Activated CD4-positive, alpha-beta T cell treated with anti-CD3 and anti-CD28 coated beads, Interleukin-2, amount 50 U/mL, for 24 hours (primary cell): Measurements from ENCODE around the gene GMFB.
"Not testable (repeated sequence)": the region's sequence is repeated elsewhere in the genome, so short reads cannot be mapped to it uniquely, and the experiment has no call there.

Source experiments
- DNase-seq, 2 donors: peaks; one replicate each; pipeline ENCODE4 v3.0.0-alpha.2; 2020; ENCODE audit warnings: low read depth in 1 of 2, low spot score in 1 of 2

Gene GMFB

DNA sequence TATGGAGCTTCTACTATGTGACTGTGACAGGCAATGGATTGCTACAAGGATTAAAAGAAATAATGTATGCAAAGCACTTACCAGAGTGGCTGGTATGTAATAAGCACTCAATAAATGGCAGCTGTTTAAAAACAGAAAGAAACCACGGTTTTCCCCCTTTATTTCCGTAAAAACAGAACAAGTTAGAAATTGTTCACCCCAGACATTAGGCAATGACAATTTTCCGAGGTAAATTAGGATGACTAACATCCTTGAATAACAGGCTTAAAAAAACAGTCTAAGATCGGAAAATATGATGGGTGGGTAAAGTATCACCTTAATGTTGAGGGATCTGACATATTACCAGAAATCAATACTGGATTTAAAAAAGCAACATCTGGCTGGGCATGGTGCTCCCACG, 26.7 kb downstream of the GMFB start:
- DNase-seq: no peak

GRCh38 chr14:54459106-54459505, 29.7 kb downstream of the GMFB start:
- no peak for DNase-seq

DNA sequence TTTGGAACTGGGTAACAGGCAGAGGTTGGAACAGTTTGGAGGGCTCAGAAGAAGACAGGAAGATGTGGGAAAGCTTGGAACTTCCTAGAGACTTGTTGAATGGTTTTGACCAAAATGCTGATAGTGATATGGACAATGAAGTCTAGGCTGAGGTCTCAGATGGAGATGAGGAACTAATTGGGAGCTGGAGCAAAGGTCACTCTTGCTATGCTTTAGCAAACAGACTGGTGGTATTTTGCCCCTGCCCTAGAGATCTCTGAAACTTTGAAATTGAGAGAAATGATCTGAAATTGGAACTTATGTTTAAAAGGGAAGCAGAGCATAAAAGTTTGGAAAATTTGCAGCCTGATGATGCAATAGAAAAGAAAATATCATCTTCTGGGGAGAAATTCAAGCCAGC, 30.2 kb downstream of the GMFB start:
- DNase-seq: not testable (repeated sequence)

DNA sequence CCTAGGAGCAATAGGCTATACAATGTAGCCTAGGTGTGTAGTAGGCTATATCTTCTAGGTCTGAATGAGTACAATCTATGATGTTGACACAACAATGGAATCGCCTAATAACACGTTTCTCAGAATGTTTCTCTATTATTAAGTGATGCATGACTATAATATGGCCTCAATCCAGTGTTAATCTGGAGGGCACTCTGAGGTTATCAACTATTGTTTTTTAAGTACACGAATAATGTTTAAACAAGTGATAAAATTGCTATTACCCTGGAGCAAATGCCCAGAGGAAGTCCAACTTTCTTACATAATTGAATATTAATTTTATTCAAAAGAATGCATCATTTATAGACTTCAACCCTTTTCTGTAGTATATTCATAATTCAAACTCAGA, 31.2 kb downstream of the GMFB start:
- no peak for DNase-seq

DNA sequence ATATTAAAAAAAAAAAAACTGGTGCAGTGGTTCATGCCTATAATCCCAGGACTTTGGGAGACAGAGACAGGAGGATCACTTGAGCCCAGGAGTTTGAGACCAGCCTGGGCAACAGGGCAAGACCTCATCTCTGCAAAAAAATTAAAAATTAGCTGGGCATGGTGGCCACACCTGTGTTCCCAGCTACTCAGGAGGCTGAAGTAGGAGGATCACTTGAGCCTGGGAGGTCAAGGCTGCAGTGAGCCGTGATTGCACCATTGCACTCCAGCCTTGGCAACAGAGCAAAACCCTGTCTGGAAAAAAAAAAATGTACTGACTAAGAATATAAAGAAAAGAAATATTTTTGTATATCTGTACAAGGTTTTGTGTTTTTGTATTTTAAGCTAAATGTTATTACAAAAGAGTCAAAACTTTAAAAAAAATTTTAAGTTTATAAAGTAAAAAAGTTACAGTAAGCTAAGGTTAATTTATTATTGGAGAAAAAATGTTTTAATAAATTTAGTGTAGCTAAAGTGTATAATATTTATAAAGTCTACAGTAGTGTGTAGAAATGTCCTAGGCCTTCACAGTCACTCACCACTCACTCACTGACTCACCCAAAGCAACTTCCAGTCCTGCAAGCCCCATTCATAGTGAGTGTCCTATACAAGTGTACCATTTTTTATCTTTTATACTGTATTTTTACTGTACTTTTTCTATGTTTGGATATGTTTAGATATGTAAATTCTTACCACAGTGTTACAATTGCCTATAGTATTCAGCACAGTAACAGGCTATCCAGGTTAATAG, 31.8 kb downstream of the GMFB start:
- DNase-seq: not testable (repeated sequence)

GRCh38 chr14:54455363-54455762, 33.4 kb downstream of the GMFB start:
- DNase-seq: no peak

DNA sequence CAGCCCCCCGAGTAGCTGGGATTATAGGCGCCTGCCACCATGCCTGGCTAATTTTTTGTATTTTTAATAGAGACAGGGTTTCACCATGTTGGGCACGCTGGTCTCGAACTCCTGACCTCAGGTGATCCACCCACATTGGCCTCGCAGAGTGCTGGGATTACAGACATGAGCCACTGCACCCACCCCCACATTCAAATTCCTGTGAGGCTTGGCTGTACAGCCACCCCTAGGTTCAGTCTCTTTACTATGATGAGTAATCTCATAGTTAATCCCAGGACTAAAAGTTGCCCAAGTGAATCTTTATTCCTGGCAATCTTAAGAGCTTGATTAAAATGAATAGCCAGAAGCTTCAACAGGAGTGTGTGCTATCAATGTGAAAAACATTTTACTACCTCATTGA, 34.8 kb downstream of the GMFB start:
- not testable (repeated sequence) for DNase-seq

DNA sequence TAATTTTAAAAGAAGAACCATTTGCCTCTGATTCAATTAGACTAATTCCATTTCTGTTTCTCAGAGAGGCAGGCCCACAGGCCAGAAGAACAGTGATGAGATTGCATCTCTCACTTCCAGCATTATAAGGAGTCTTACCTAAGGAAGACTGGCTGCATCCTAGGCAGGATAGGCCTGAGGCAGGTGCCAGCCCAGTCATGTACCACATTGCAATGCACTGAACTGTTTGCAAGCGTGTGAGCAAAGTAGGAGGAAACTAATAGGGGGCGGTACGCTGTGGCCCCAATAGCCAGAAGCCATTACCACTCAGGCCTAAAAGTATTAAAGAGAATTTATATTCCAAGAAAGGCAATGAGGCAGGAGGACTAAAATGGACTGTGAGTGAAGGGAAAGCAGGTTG, 35.5 kb downstream of the GMFB start:
- DNase-seq: no peak

DNA sequence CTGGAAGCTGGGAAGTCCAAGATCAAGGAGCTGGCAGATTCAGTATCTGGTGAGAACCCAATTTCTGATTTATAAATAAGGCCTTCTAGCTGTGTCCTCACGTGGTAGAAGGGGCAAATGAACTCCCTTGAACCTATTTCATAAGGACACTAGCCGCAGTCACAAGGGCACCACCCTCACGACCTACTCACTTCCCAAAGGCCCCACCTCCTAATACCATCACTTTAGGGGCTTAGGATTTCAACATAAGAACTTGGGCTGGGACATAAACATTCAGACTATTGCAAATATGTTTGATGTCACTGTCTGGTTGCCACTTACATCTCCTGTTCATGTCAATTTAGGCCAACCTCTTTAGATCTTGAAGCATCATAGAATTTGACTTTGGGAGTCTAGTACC, 36.8 kb downstream of the GMFB start:
- DNase-seq: no peak

DNA sequence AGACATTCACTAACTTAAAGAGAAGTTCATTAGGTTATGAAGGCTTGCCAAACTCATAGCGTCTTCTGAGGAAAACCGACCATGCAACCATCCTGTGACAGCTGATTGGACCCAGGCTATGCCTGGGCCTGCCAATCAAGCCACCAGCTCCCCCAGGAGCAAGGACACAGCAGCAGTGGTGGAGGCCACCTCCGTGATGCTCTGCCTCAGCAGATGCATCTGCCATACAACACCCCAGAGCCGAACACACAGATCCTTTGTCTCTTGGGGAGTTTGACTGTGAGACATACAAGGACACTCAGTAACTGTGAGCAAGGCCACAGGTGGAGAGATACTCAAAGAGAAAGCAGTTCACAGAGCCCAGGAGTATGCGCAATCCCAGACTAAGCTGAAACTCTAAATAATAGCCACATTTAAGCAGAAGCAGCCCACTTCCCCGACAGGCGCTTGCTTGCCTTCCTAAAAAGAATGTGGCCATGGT, 37.6 kb downstream of the GMFB start:
- DNase-seq: no peak

GRCh38 chr14:54450535-54450934, 38.2 kb downstream of the GMFB start:
- no peak for DNase-seq

- no peak for DNase-seq
Observed at GRCh38 chr14:54447231-54447692, 41.5 kb downstream of the GMFB start.

GRCh38 chr14:54446161-54446693, 42.6 kb downstream of the GMFB start:
- no peak for DNase-seq

- DNase-seq: no peak
Observed at GRCh38 chr14:54444681-54445080, 44.1 kb downstream of the GMFB start.

DNA sequence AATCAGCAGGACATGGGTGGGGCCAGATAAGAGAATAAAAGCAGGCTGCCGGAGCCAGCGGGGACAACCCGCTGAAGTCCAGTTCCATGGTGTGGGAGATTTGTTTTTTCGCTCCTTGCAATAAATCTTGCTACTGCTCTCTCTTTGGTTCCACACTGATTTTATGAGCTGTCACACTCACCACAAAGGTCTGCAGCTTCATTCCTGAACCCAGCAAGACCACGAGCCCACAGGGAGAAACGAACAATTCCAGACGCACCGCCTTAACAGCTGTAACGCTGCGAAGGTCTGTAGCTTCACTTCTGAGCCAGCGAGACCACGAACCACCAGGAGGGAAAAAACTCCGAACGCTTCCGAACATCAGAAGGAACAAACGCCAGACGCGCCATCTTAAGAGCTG, 44.8 kb downstream of the GMFB start:
- no peak for DNase-seq

- DNase-seq: not testable (repeated sequence)
Observed at GRCh38 chr14:54442961-54443360, 45.8 kb downstream of the GMFB start.

GRCh38 chr14:54440873-54441868, 47.6 kb downstream of the GMFB start, which contains the start of gene CNIH1:
Gene CNIH1, minus strand, starts transcription at chr14:54441374. Its CDS starts 47 bp downstream, at chr14:54441327.
- DNase-seq: peak; percentile 88 to 95

- no peak for DNase-seq
Observed at GRCh38 chr14:54440476-54440872, 48.3 kb downstream of the GMFB start.

GRCh38 chr14:54440037-54440436, 48.7 kb downstream of the GMFB start:
- DNase-seq: no peak

DNA sequence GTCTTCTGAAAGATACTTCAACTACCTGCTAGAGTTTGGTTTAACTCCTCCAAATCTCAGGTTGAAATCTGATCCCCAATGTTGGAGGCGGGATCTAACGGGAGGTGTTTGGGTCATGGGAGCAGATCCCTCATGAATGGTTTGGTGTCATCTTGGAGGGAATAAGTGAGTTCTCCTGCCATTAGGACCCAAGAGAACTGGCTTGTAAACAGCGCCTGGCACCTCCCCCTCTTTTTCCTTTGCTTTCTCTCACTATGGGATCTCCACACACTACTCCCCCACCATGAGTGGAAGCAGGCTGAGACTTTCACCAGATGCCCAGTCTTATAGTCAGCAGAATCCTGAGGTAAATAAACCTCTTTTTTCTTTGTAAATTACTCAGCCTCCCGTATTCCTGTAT, 50.1 kb downstream of the GMFB start:
- no peak for DNase-seq

GRCh38 chr14:54437954-54438353, 50.8 kb downstream of the GMFB start:
- not testable (repeated sequence) for DNase-seq
